ENCODE data around the gene RHBG.

The RHBG gene

GRCh38 chr1:156384658-156385057, 15.6 kb downstream of the RHBG start:
- TF ChIP-seq CTCF (IDR thresholded peaks at IDR 0.05; ENCODE audit: insufficient read depth, low read length, poor library complexity, severe bottlenecking) = no peak
- DNase-seq (ENCODE audit: extremely low read depth, insufficient read length) = no peak
- no peak overlapping the region for H3K4me3 ChIP-seq (replicated peaks; ENCODE audit: low read depth, low read length)
- no peaks in the 10 kb centered on the region; the same call in 1 of the 2 replicates for H3K27me3 ChIP-seq (replicated peaks; ENCODE audit: control insufficient read depth, insufficient read depth, low read length)
- no peaks in the 10 kb centered on the region for H3K36me3 ChIP-seq (ENCODE audit: control insufficient read depth, insufficient read depth, low read length)

GRCh38 chr1:156385534-156386031, 16.6 kb downstream of the RHBG start:
- DNase-seq (ENCODE audit: extremely low read depth, insufficient read length) = peak; percentile 39
- H3K36me3 ChIP-seq (ENCODE audit: control insufficient read depth, insufficient read depth, low read length) = no peaks in the 10 kb centered on the region
- no peak overlapping the region for H3K4me3 ChIP-seq (replicated peaks; ENCODE audit: low read depth, low read length)
- H3K27me3 ChIP-seq (replicated peaks; ENCODE audit: control insufficient read depth, insufficient read depth, low read length) = no peaks in the 10 kb centered on the region; the same call in none of the 2 replicates
- TF ChIP-seq CTCF (IDR thresholded peaks at IDR 0.05; ENCODE audit: insufficient read depth, low read length, poor library complexity, severe bottlenecking) = peak; percentile 89

GRCh38 chr1:156386134-156386901, 17.3 kb downstream of the RHBG start:
- H3K27me3 ChIP-seq (replicated peaks; ENCODE audit: control insufficient read depth, insufficient read depth, low read length) = no peaks in the 10 kb centered on the region; the same call in none of the 2 replicates
- TF ChIP-seq CTCF (IDR thresholded peaks at IDR 0.05; ENCODE audit: insufficient read depth, low read length, poor library complexity, severe bottlenecking) = no peak
- H3K36me3 ChIP-seq (ENCODE audit: control insufficient read depth, insufficient read depth, low read length) = no peaks in the 10 kb centered on the region
- no peak overlapping the region for H3K4me3 ChIP-seq (replicated peaks; ENCODE audit: low read depth, low read length)
- DNase-seq (ENCODE audit: extremely low read depth, insufficient read length) = no peak

GRCh38 chr1:156386949-156387869, 18.2 kb downstream of the RHBG start:
- H3K27me3 ChIP-seq (replicated peaks; ENCODE audit: control insufficient read depth, insufficient read depth, low read length) = no peaks in the 10 kb centered on the region; the same call in none of the 2 replicates
- H3K36me3 ChIP-seq (ENCODE audit: control insufficient read depth, insufficient read depth, low read length) = no peaks in the 10 kb centered on the region
- no peak for DNase-seq (ENCODE audit: extremely low read depth, insufficient read length)
- H3K4me3 ChIP-seq (replicated peaks; ENCODE audit: low read depth, low read length) = no peak overlapping the region
- no peak for TF ChIP-seq CTCF (IDR thresholded peaks at IDR 0.05; ENCODE audit: insufficient read depth, low read length, poor library complexity, severe bottlenecking)

- Histone ChIP-seq H3K4me3 (replicated peaks; ENCODE audit: low read depth, low read length) (no peak overlapping the region), H3K36me3 (ENCODE audit: control insufficient read depth, insufficient read depth, low read length) (no peaks in the 10 kb centered on the region), H3K27me3 (replicated peaks; ENCODE audit: control insufficient read depth, insufficient read depth, low read length) (no peaks in the 10 kb centered on the region; the same call in none of the 2 replicates)
- DNase-seq (ENCODE audit: extremely low read depth, insufficient read length) = no peak
- no peak for TF ChIP-seq CTCF (IDR thresholded peaks at IDR 0.05; ENCODE audit: insufficient read depth, low read length, poor library complexity, severe bottlenecking)
Measured at GRCh38 chr1:156387870-156388173, 18.8 kb downstream of the RHBG start.

Data from GM06990 (cell line).